GM18870 (cell line): Measurements from ENCODE around the gene BEX4.
"Not testable (repeated sequence)": the region's sequence is repeated elsewhere in the genome, so short reads cannot be mapped to it uniquely, and the experiment has no call there.

ENCODE experiments used
- ATAC-seq: cut with Tn5 transposase; IDR thresholded peaks from one replicate; pipeline ENCODE4 v1.9.1; 2021; ENCODE audit warnings: moderate library complexity; ENCODE audit not compliant: unreplicated experiment

BEX4 gene

DNA sequence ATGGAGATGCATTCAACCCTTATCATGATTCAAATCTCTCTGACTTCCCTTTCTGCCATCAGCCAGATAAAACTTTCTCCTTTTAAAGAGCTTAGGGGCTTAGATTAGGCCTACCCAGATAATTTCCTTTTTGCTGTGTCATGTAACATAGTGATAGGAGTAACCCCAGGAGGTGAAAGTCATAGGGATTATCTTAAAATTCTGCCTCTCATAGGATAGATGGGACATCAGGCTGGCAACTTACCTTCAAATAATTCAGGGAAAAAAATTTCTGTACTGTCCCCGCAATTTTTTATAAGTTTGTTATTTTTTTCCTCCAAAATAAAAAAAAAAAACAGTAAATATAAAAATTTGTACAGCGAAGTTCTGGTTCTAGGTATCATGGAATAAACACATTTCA lies 20.7 kb downstream of the BEX4 start:
- ATAC-seq = not testable (repeated sequence)

DNA sequence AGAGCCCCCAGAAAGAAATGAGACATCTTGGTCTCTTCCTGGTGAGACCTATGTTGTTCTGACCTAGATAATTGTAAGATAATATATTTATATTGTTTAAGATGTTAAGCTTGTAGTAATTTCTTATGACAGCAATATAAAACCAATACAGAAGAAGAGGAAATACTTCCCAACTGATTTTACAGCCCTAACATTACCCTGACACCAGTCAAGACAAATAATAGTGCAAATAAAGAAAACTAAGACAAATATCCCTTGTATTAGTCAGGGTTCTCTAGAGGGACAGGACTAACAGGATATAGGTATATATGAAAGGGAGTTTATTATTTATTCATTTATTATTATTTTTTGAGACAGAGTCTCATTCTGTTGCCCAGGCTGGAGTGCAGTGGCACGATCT lies 21.4 kb downstream of the BEX4 start:
- ATAC-seq = no peak

DNA sequence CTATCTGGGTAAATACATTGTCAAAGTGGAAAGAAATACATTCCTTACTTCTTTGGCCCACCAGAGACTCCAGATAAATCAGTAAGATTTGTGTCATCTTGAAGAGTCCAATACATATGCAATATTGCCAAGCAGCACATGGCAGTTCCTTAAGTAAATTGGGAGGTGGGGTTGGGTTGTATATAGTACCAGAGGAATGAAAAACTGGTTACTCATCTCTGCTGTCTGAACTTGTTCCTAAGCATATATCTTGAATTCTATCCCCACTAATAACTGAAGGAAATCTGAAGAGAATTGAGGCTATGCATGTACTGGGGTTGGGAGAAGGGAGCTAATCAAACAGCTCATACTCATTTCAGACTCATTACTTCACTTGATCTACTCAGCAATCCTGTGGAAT lies 25.2 kb downstream of the BEX4 start:
- ATAC-seq = no peak

DNA sequence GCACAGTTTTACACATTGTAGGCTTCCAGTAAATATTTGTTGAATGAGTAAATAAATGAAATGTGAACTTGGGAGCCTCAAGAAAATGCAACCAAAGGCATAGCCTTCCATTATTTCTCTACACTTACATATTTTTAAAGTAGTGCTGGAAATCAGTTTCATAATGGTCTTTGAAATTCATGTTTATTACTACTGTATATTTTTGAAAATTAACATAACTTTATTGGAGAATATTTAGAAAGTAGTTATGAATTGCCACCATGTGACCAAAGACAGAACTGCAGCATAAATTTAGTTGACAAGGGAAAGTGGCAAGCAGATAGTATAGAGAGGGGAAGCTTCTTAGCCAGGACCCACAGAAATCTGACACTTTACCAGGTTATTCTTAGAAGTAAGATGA lies 33.6 kb downstream of the BEX4 start:
- ATAC-seq = peak; percentile 67

DNA sequence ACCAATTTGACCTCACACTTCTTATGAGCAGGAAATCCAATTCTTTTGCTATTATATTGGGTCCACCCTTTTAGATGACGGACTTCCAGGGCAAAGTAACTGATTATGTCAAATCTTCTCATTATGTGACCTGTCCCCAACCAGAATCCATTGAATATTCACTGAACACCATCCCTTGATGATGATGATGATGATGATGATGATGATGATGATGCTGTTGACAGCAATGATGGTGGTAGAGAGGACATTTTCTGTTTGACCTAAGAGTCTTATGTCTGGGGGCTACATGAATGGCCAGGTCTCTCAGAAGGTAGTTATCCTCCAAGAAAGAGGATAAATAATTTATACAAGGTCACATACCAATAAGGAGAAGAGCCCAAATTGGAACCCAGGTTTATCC lies 34.9 kb downstream of the BEX4 start:
- no peak for ATAC-seq

DNA sequence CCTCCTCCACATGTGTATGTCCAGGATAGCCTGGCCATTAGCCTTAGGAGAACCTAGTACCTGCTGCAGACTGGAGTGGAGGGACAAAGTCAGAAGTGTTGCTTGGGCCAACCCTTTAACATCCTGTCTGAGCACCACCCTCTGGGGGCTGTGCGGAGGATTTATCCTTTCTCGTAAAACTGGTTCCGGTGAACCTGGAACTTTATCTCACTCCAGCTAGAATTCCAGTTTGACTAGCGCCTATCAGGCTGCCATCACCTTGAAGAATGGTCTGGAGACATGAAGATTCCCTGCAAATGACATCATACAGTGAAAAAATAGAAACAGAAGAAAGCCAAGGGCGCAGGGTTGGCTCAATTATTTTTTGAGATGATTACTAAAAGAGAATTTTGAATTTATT lies 36.1 kb downstream of the BEX4 start:
- no peak for ATAC-seq

DNA sequence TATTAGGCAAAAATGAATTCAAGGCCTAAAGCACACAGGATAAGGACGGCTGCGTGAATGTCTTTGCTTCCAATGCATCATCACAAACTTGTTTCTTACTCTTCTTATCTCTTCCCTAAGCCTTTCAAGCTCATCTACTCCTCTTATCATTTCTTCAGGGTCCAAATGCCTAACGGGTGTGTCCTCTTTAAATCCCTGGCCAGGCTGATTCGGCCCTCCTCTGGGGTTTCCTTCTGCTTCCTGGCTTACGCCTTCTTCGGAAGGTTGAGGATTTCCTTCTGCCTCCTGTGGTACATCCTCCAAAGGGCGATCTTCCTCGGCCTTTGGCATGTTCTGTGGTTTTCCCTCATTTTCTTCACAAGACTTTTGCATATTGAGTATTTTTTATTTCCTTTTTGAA lies 38.7 kb downstream of the BEX4 start:
- ATAC-seq = no peak

DNA sequence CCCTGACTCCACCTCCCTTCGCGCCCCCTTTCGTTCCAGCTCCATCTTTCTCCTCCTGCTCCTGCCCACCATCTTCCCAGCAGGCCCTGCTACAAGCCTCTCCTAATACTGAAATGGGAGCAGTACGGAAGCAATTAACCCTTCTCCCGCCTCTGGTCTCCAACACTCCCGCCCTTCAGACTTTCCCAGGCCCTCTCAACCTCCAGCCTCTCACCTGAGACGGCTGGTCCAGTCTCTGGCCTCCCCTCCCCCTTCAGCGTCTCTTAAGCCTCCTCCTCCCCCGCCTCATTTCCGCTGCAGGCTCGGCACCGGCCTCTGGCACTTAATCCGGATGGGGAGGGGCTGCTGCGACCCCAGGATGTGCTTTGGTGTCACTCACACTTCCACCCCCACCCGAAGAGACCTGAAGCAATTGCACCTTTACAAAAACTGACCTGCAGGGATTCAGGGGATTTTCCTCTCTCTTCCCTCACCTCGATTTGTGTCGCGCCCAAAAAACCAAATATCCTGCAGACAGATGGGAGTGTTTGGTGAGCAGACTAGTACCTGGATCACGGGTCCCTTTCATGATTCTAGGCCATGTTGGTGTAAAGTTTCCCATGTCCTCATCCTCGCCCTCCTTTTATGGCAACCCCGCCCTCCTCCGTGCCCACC lies 39.4 kb downstream of the BEX4 start:
- ATAC-seq = no peak

DNA sequence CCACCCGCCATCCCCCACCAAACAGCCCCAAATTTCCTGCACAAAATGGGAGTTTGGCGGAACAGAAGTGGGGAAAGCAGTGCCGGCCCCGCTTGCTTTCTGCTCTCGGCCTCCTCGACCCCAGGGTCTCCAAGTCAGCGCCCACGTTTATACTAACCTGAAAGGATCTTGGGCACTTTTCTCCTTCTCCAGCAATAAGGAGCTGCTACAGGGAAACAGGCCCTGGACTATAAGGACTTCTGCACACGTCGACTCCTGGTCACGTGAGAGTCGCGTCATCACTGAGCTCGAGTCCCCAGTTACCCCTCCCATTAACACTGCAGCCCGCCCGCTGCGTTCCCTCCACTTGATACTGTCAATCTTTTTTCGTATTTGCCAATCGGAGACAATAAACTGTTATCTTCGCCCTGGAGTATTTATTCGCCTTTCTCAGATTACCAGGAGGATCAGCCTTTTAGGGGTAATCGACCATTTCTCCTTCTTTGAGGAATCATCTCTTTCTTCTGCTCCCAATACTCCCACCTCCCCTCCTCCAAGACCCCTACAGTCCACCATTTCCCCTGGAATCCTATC lies 40.1 kb downstream of the BEX4 start, which contains the start of gene TCEAL8:
TCEAL8 (minus strand) TSS at position 235 of the 573 bp plus-strand sequence. CDS start 1,176 bp downstream, outside the sequence.
- ATAC-seq = peak; percentile 84

DNA sequence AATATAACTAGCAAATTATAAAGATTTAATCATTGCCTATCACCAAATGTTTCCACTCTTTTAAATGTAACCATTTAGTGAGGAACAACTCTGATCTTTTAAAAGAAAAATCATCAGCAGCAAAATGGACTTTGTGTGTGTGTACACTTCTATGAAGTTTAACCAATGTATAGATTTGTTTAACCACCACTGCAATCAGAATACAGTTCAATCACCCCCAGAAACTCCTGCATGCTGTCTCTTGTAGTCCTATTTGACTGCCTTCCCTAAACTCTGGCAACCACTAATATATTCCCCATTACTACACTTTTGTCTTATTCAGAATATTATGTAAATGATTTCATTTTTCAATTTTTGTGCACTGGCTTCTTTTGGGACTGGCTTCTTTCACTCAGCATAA lies 41.7 kb downstream of the BEX4 start:
- no peak for ATAC-seq

DNA sequence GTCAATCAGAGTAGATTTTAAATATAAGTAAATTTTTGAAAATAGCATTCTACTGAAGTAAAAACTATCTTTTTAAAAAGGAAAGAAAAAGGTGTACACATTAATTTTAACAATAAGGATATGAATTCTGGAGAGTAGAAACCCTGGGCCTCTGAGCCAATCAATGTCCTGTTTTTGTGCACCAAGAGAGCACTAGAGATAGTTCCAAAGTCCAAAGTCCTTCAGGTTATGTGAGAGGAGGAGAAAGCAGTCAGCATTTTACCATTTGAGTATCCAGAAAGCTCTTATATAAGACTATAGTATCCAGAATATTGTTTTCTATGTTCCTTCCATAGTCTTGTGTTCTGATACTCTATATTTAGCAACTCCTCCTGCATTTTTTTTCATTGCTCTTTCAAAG lies 43.4 kb downstream of the BEX4 start:
- no peak for ATAC-seq
